HG03520 (cell line): Measurements from ENCODE around the gene SIN3A.
"Not testable (repeated sequence)": the region's sequence is repeated elsewhere in the genome, so short reads cannot be mapped to it uniquely, and the experiment has no call there.

Source experiments
- ATAC-seq: cut with Tn5 transposase; IDR thresholded peaks from one replicate; pipeline ENCODE4 v1.9.1; 2021; ENCODE audit warnings: mild to moderate bottlenecking, moderate library complexity; ENCODE audit not compliant: unreplicated experiment

The SIN3A gene

GRCh38 chr15:75450307-75451201, 936 bp downstream of the SIN3A start:
- no peak for ATAC-seq

GRCh38 chr15:75449585-75450306, 1.7 kb downstream of the SIN3A start:
- no peak for ATAC-seq

GRCh38 chr15:75448171-75448570, 3.3 kb downstream of the SIN3A start:
- not testable (repeated sequence) for ATAC-seq

GRCh38 chr15:75446151-75446550, 5.3 kb downstream of the SIN3A start:
- ATAC-seq: no peak

- ATAC-seq: not testable (repeated sequence)
Measured at GRCh38 chr15:75445324-75445723, 6.2 kb downstream of the SIN3A start.

GRCh38 chr15:75443972-75444453, 7.5 kb downstream of the SIN3A start:
- not testable (repeated sequence) for ATAC-seq

- no peak for ATAC-seq
Measured at GRCh38 chr15:75437721-75438120, 13.8 kb downstream of the SIN3A start.

- no peak for ATAC-seq
Measured at GRCh38 chr15:75436881-75437280, 14.6 kb downstream of the SIN3A start.

- ATAC-seq: no peak
Measured at GRCh38 chr15:75431682-75432081, 19.8 kb downstream of the SIN3A start.

GRCh38 chr15:75431270-75431669, 20.2 kb downstream of the SIN3A start:
- no peak for ATAC-seq

- no peak for ATAC-seq
Measured at GRCh38 chr15:75430259-75430658, 21.2 kb downstream of the SIN3A start.

GRCh38 chr15:75428152-75428551, 23.3 kb downstream of the SIN3A start:
- ATAC-seq: no peak

- ATAC-seq: no peak
Measured at GRCh38 chr15:75425966-75426500, 25.5 kb downstream of the SIN3A start.

GRCh38 chr15:75422554-75422953, 28.9 kb downstream of the SIN3A start:
- no peak for ATAC-seq

GRCh38 chr15:75420698-75421097, 30.8 kb downstream of the SIN3A start:
- ATAC-seq: no peak

- no peak for ATAC-seq
Measured at GRCh38 chr15:75416584-75416983, 34.9 kb downstream of the SIN3A start.

GRCh38 chr15:75410196-75410595, 41.3 kb downstream of the SIN3A start:
- ATAC-seq: no peak

- no peak for ATAC-seq
Measured at GRCh38 chr15:75407083-75407482, 44.4 kb downstream of the SIN3A start.

- no peak for ATAC-seq
Measured at GRCh38 chr15:75403892-75404291, 47.6 kb downstream of the SIN3A start.

- ATAC-seq: no peak
Measured at GRCh38 chr15:75397494-75397893, 54.0 kb downstream of the SIN3A start.

GRCh38 chr15:75389791-75390382, 61.6 kb downstream of the SIN3A start:
- no peak for ATAC-seq
